H1 (cell line): ENCODE results near the gene SLC2A4RG. TPM values are rescaled to one million over a fixed set of nuclear protein-coding genes. Genes with fewer than 3 reads are reported as not detected.

Experiments
- POLR2A ChIP-seq, 2 experiments: IDR thresholded peaks; 1 replicate in 1 of 2; 2 replicates in 1 of 2; pipeline ENCODE4 v1.6.1; 2011; ENCODE audit warnings: low read depth in 2 of 2, low read length in 2 of 2, mild to moderate bottlenecking in 2 of 2; ENCODE audit errors: control extremely low read depth in 1 of 2
- polyA plus RNA-seq, 7 experiments: library from polyadenylated mRNA; depleted of rRNA in 3 of 7; stranded (reverse) in 5 of 7; unstranded in 2 of 7; fragments of >200 nt in 5 of 7; fragments of 200-250 nt in 2 of 7; gene quantifications; 1 replicate in 5 of 7; 2 replicates in 1 of 7; 4 replicates in 1 of 7; pipeline versions ENCODE4 v1.2.1 to v1.2.3, GENCODE V29; 2011 to 2013; ENCODE audit warnings: missing spikeins in 2 of 7, mixed read lengths in 2 of 7
- total RNA-seq: library from RNA; stranded (reverse); fragmentation: NEBNext Ultra II Directional; extraction: Animal tissue kit (Norgen Biotek cat#: 25700); gene quantifications from 2 replicates; pipeline ENCODE4 v1.2.1, GENCODE V29; 2021
- TF ChIP-seq, protein P1 (sequence below), 3 experiments: IDR thresholded peaks; 1 replicate in 2 of 3; 2 replicates in 1 of 3; pipeline versions ENCODE4 v1.5.1 to v1.6.1; 2011; ENCODE audit warnings: low read length in 3 of 3, mild to moderate bottlenecking in 3 of 3, inconsistent platforms in 2 of 3, low read depth in 1 of 3, moderate library complexity in 1 of 3; ENCODE audit not compliant: insufficient read depth in 1 of 3; ENCODE audit errors: control extremely low read depth in 1 of 3

SLC2A4RG gene
- total and polyA plus RNA-seq, 2 of the 8 experiments (the other 6 are each of a cell fraction or from before 2014, with no cell fraction given), result 15.9 to 29.1 TPM

DNA sequence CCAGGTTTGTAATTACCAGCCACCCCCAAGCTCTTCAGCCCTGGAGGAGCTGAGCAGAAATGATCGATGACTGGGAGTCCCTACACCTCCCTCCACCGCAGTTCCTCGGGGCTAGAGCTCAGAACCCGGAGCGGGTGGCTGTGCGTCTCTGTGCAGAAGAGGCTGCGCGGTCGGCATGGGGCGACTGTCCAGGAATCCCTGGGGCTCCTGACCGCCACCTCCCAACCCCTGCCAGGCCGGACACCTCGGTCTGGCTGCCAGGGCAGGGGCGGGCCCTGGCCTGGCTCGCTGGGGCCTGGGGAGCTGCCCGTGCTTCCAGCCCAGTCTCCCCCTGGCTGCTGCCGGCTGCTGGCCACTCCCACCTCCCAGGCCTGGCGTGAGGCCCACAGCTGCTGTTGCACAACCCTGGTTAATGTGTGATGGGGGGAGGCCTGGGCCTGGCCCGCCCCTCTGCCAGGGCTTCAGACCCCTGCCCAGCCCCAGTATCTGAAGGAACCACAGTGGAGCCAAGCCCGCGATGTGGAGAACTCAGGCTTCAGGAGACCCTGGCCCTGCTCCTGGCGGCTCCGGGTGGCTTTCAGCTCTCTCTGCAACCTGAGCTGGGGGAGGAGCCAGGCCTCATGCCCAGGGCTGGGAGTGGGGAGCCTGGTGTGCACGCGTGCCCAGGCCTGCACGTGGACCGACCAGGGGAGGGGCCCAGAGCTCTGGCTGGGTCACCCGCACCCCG lies 1.2 kb downstream of the SLC2A4RG start (continued):
- TF ChIP-seq, protein P1, sequence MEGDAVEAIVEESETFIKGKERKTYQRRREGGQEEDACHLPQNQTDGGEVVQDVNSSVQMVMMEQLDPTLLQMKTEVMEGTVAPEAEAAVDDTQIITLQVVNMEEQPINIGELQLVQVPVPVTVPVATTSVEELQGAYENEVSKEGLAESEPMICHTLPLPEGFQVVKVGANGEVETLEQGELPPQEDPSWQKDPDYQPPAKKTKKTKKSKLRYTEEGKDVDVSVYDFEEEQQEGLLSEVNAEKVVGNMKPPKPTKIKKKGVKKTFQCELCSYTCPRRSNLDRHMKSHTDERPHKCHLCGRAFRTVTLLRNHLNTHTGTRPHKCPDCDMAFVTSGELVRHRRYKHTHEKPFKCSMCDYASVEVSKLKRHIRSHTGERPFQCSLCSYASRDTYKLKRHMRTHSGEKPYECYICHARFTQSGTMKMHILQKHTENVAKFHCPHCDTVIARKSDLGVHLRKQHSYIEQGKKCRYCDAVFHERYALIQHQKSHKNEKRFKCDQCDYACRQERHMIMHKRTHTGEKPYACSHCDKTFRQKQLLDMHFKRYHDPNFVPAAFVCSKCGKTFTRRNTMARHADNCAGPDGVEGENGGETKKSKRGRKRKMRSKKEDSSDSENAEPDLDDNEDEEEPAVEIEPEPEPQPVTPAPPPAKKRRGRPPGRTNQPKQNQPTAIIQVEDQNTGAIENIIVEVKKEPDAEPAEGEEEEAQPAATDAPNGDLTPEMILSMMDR (IDR thresholded peaks at IDR 0.05; ENCODE audit: control extremely low read depth in 1 of 3, insufficient read depth in 1 of 3, low read depth in 1 of 3, low read length in 3 of 3), result peak in 1 of 3 experiments; percentile 5; a peak in 1 of 4 replicates
- TF ChIP-seq POLR2A (IDR thresholded peaks at IDR 0.05; ENCODE audit: control extremely low read depth in 1 of 2, low read depth in 2 of 2, low read length in 2 of 2), result peak in 1 of 2 experiments; percentile 28; a peak in 1 of 3 replicates
- TF ChIP-seq, all 59 proteins: peak for 8
